HepG2 (cell line): ENCODE data around the gene CTAGE9. TPM values are rescaled to one million over a fixed set of nuclear protein-coding genes. Genes with fewer than 3 reads are reported as not detected.

Source experiments
- ARID4A ChIP-seq: sonication (generic); formaldehyde crosslinking; IDR thresholded peaks from 2 replicates; pipeline ENCODE4 v1.5.0; 2020; ENCODE audit warnings: mild to moderate bottlenecking, missing genetic modification reagents, borderline replicate concordance
- HNF4G ChIP-seq, 2 experiments: sonication (generic) in 1 of 2; formaldehyde crosslinking in 1 of 2; IDR thresholded peaks; 2 replicates each; pipeline versions ENCODE4 v1.4.0 to v1.6.1; 2011 to 2020; ENCODE audit warnings: borderline replicate concordance in 2 of 2, low read depth in 2 of 2, mild to moderate bottlenecking in 2 of 2, low read length in 1 of 2, missing genetic modification reagents in 1 of 2, moderate library complexity in 1 of 2
- KAT7 ChIP-seq: IDR thresholded peaks from 2 replicates; pipeline ENCODE4 v1.6.1; 2018; ENCODE audit warnings: borderline replicate concordance, missing compliant biosample characterization
- KDM4B ChIP-seq: sonication (generic); formaldehyde crosslinking; IDR thresholded peaks from 2 replicates; pipeline ENCODE4 v1.4.0; 2020; ENCODE audit warnings: missing genetic modification reagents
- PBX2 ChIP-seq: IDR thresholded peaks from 2 replicates; pipeline ENCODE4 v1.6.1; 2016; ENCODE audit warnings: control low read depth
- PHF21A ChIP-seq: sonication (generic); formaldehyde crosslinking; IDR thresholded peaks from 2 replicates; pipeline ENCODE4 v1.5.0; 2020; ENCODE audit warnings: mild to moderate bottlenecking, missing genetic modification reagents
- REST ChIP-seq, 2 experiments: IDR thresholded peaks; 2 replicates each; pipeline ENCODE4 v1.6.1; 2011 to 2012; ENCODE audit warnings: low read length in 2 of 2, borderline replicate concordance in 1 of 2, low read depth in 1 of 2, mild to moderate bottlenecking in 1 of 2, moderate library complexity in 1 of 2
- YEATS4 ChIP-seq: sonication (generic); formaldehyde crosslinking; IDR thresholded peaks from 2 replicates; pipeline ENCODE4 v1.4.0; 2020; ENCODE audit warnings: missing genetic modification reagents, borderline replicate concordance
- ZNF343 ChIP-seq: sonication (generic); formaldehyde crosslinking; IDR thresholded peaks from 2 replicates; pipeline ENCODE4 v1.4.0; 2020; ENCODE audit warnings: mild to moderate bottlenecking, missing genetic modification reagents
- ZNF674 ChIP-seq: sonication (generic); formaldehyde crosslinking; IDR thresholded peaks from 2 replicates; pipeline ENCODE4 v1.5.0; 2020; ENCODE audit warnings: low read depth, mild to moderate bottlenecking, missing genetic modification reagents
- ZNF691 ChIP-seq: sonication (generic); formaldehyde crosslinking; IDR thresholded peaks from 2 replicates; pipeline ENCODE4 v1.4.0; 2020; ENCODE audit warnings: missing genetic modification reagents, low read depth, mild to moderate bottlenecking, borderline replicate concordance
- ZNF713 ChIP-seq: sonication (generic); formaldehyde crosslinking; IDR thresholded peaks from 2 replicates; pipeline ENCODE4 v1.4.0; 2020; ENCODE audit warnings: mild to moderate bottlenecking, missing genetic modification reagents
- ZSCAN5A ChIP-seq: sonication (generic); formaldehyde crosslinking; IDR thresholded peaks from 2 replicates; pipeline ENCODE4 v1.8.0; 2022; ENCODE audit warnings: mild to moderate bottlenecking, missing genetic modification reagents, borderline replicate concordance
- ZSCAN9 ChIP-seq: IDR thresholded peaks from 2 replicates; pipeline ENCODE4 v1.6.1; 2016; ENCODE audit warnings: borderline replicate concordance
- polyA plus RNA-seq, 8 experiments: library from polyadenylated mRNA; depleted of rRNA in 3 of 8; stranded (reverse) in 7 of 8; unstranded in 1 of 8; fragments of >200 nt; fragmentation: Illumina TruSeq in 4 of 8; extraction: Trizol in 4 of 8; gene quantifications; 2 replicates each; pipeline versions ENCODE4 v1.2.1 to v1.2.3, GENCODE V29; 2011 to 2016; ENCODE audit warnings: low read depth in 4 of 8, missing spikeins in 1 of 8, mixed read lengths in 1 of 8; ENCODE audit not compliant: insufficient read depth in 1 of 8
- total RNA-seq, 5 experiments: library from RNA; depleted of rRNA; stranded (reverse); fragments of >200 nt; fragmentation: Illumina TruSeq; extraction: Trizol; gene quantifications; 2 replicates each; pipeline ENCODE4 v1.2.3, GENCODE V29; 2016; ENCODE audit warnings: low read depth in 1 of 5

Gene CTAGE9
- total and polyA plus RNA-seq, 2 of the 13 experiments (the other 11 are each of a cell fraction or from before 2014, with no cell fraction given) = not detected

- TF ChIP-seq REST (IDR thresholded peaks at IDR 0.05; ENCODE audit: borderline replicate concordance in 1 of 2, low read depth in 1 of 2, low read length in 2 of 2) (peak in 1 of 2 experiments; percentile 81; a peak in 2 of 4 replicates), HNF4G (IDR thresholded peaks at IDR 0.05; ENCODE audit: borderline replicate concordance, low read depth, low read length) (0 out of 2 replicates have a peak, but pooled peaks have one; percentile 44), HNF4G (CRISPR knock-in tag; IDR thresholded peaks at IDR 0.05; ENCODE audit: borderline replicate concordance, low read depth) (peak; percentile 38; the same call in 1 of the 2 replicates), ZNF674 (CRISPR knock-in tag) (no peak), ZNF691 (CRISPR knock-in tag) (0 out of 2 replicates have a peak, but pooled peaks have one; percentile 28), KDM4B (CRISPR knock-in tag) (peak; percentile 84; the same call in 1 of the 2 replicates), KAT7 (CRISPR knock-in tag) (no peak), ARID4A (CRISPR knock-in tag) (peak; percentile 60; the same call in 1 of the 2 replicates), ZSCAN5A (CRISPR knock-in tag) (peak; percentile 68; the same call in 1 of the 2 replicates), YEATS4 (CRISPR knock-in tag) (0 out of 2 replicates have a peak, but pooled peaks have one; percentile 37), PBX2 (CRISPR knock-in tag) (peak; percentile 8; the same call in 1 of the 2 replicates), ZNF713 (CRISPR knock-in tag) (no peak), ZSCAN9 (0 out of 2 replicates have a peak, but pooled peaks have one; percentile 55), PHF21A (CRISPR knock-in tag) (peak; percentile 97), ZNF343 (CRISPR knock-in tag) (no peak)
Observed at GRCh38 chr6:131754715-131755567, 44.1 kb upstream of the CTAGE9 start (continued).
